SJCRH30 (cell line): Measurements from ENCODE around the gene RFC5. TPM values are rescaled to one million over a fixed set of nuclear protein-coding genes. Genes with fewer than 3 reads are reported as not detected.

Experiments used
- DNase-seq, 2 experiments: peaks; one replicate each; pipeline ENCODE4 v3.0.0-alpha.2; 2015 to 2020
- H3K27ac ChIP-seq: fragments of 250-450 bp; sonication (Bioruptor Pico); 2 replicates; pipeline ENCODE4 v1.5.1; 2020; ENCODE audit warnings: mild to moderate bottlenecking, moderate library complexity
- H3K27me3 ChIP-seq: fragments of 250-450 bp; sonication (Bioruptor Pico); 2 replicates; pipeline ENCODE4 v1.5.1; 2020; ENCODE audit warnings: mild to moderate bottlenecking, moderate library complexity
- H3K36me3 ChIP-seq: fragments of 250-450 bp; sonication (Bioruptor Pico); 2 replicates; pipeline ENCODE4 v1.5.1; 2020; ENCODE audit warnings: mild to moderate bottlenecking, moderate library complexity
- H3K4me1 ChIP-seq: fragments of 250-450 bp; sonication (Bioruptor Pico); 2 replicates; pipeline ENCODE4 v1.5.1; 2020; ENCODE audit warnings: mild to moderate bottlenecking, moderate library complexity
- H3K4me3 ChIP-seq: fragments of 250-450 bp; sonication (Bioruptor Pico); 2 replicates; pipeline ENCODE4 v1.5.1; 2020; ENCODE audit warnings: mild to moderate bottlenecking, moderate library complexity
- H3K9me3 ChIP-seq: fragments of 250-450 bp; sonication (Bioruptor Pico); replicated peaks from 2 replicates; pipeline ENCODE4 v1.5.1; 2020; ENCODE audit warnings: mild to moderate bottlenecking, moderate library complexity
- total RNA-seq: library from RNA; depleted of rRNA; stranded (reverse); fragments of >200 nt; shearing (Covaris generic); gene quantifications from 2 replicates; pipeline ENCODE4 v1.2.3, GENCODE V29; 2014

Gene RFC5
- total RNA-seq, 1 experiment from 2014 or later = 70.8 TPM

DNA sequence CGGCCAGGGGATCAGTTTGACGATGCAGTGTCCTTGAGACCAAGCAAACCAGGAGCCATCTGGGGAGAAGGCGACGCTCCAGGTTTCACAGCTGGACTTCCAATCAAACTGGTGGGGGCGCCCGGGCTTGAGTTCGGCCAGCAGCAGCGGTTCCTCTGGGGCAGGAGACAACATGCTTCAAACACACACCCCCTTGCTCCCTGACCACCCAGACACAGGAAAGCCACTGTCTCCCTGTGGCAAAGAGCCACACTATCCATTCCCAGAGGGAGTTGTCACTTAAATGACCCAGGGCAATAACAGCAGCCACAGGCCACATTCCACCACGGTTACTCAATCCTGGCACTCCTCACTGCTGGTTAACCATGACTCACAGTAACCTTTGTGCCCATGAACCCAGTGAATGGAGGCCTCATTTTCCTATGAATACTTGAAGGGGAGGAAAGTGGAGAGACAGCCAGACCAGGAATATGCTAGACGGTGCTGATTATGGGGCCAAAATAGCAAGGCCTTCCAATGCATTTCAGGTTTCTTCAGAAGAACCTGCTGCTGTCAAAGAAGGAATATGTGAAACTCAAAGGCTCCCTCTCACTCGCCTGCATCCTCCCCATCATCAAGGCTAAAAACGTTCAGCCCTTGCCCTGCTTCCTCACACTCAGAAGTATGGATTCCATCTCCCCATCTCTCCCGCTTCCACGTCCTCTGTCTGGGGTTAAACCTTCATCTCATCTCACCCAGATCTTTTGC is 36.0 kb downstream of the RFC5 start:
- Histone ChIP-seq H3K27me3 (no peaks in the 10 kb centered on the region), H3K27ac (peak overlapping the region; percentile 37), H3K4me1 (peaks cover 15% of the 10 kb centered on the region), H3K4me3 (no peak overlapping the region), H3K36me3 (peaks cover 21% of the 10 kb centered on the region), H3K9me3 (no peaks in the 10 kb centered on the region)
- peak; percentile 74 to 79 for DNase-seq

DNA sequence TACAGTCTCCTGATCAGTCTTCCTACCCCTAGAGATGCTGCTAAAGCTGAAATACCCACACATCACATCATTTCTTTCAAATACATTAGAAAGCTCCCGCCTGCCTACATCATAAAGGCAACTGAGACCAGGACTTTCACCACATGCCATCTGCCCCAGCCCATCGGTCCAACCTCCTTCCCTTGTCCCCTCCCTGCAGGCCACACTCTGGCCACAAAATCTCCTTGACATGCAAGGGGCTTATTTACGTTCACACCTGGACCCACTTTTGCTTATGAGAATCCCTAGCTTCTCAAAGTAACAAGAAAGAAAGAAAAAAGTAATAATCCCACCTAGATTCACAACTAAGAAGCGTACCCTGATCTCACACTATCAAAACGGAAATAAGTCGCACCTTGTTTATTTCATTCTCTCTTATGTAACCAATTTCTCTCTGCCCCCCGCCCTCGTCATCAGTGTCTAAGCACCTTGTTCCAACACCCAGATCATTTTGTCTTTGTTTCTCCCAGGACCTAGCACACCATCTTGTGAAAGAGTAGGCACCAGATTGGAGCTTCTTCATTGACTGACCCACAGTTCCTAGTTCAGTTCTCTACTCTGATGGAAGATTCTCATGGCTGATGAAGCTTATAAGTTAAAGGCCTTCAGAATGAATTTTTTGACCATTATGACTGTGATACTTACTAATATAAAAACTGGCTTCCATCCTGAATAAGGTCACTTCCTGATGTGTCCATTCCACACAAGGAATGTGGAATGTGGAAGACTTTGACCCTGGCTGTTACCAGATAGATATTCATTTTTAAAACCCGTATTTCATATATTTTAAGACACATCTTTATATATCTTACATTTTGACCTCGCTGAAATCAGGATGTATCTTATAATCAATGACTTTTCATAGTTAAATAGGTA is 36.8 kb downstream of the RFC5 start:
- peak overlapping the region; percentile 37 for H3K27ac ChIP-seq
- H3K4me1 ChIP-seq = peaks cover 15% of the 10 kb centered on the region

DNA sequence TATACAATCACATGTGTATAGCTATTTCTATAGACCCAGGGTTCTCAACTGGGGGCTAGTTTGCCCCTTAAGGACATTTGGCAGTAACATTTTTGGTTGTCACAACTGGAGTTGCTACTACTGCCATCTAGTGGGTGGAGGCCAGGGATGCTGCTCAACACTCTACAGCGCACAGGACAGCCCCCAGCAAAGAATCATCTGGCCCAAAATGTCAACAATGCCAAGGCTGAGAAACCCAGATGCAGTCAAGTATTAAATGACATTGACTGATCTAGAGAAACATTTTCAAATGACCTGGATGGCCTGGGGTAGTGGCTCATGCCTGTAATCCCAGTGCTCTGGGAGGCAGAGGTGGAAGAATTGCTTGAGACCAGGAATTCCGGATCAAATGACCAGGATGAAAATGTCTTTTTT is 38.6 kb downstream of the RFC5 start:
- Histone ChIP-seq H3K27me3 (no peaks in the 10 kb centered on the region), H3K27ac (no peak overlapping the region), H3K9me3 (no peaks in the 10 kb centered on the region), H3K4me3 (no peak overlapping the region), H3K4me1 (peaks cover 17% of the 10 kb centered on the region), H3K36me3 (peaks cover 12% of the 10 kb centered on the region)
- peak; percentile 62 to 77 for DNase-seq

More for the DNA sequence above, 36.8 kb downstream of the RFC5 start:
- no peaks in the 10 kb centered on the region for H3K27me3 ChIP-seq
- peaks cover 18% of the 10 kb centered on the region for H3K36me3 ChIP-seq
- H3K4me3 ChIP-seq = no peak overlapping the region
- no peak for DNase-seq
- H3K9me3 ChIP-seq = no peaks in the 10 kb centered on the region

- no peaks in the 10 kb centered on the region for H3K9me3 ChIP-seq
- no peak for DNase-seq
- H3K27ac ChIP-seq = no peak overlapping the region
- H3K36me3 ChIP-seq = peaks cover 11% of the 10 kb centered on the region
- H3K27me3 ChIP-seq = no peaks in the 10 kb centered on the region
- peaks cover 17% of the 10 kb centered on the region for H3K4me1 ChIP-seq
- H3K4me3 ChIP-seq = no peak overlapping the region
Observed at GRCh38 chr12:118055865-118056773, 39.6 kb downstream of the RFC5 start.

- Histone ChIP-seq H3K4me1 (peaks cover 2% of the 10 kb centered on the region; the same call in 1 of the 2 replicates), H3K9me3 (no peaks in the 10 kb centered on the region), H3K36me3 (no peaks in the 10 kb centered on the region), H3K27me3 (no peaks in the 10 kb centered on the region), H3K4me3 (no peak overlapping the region), H3K27ac (no peak overlapping the region)
- DNase-seq = no peak
Observed at GRCh38 chr12:118058227-118058626, 41.7 kb downstream of the RFC5 start.

GRCh38 chr12:118058881-118059280 is 42.4 kb downstream of the RFC5 start:
- Histone ChIP-seq H3K4me3 (no peak overlapping the region), H3K36me3 (no peaks in the 10 kb centered on the region), H3K27me3 (no peaks in the 10 kb centered on the region), H3K27ac (no peak overlapping the region), H3K4me1 (peaks cover 2% of the 10 kb centered on the region; the same call in 1 of the 2 replicates), H3K9me3 (no peaks in the 10 kb centered on the region)
- no peak for DNase-seq

DNA sequence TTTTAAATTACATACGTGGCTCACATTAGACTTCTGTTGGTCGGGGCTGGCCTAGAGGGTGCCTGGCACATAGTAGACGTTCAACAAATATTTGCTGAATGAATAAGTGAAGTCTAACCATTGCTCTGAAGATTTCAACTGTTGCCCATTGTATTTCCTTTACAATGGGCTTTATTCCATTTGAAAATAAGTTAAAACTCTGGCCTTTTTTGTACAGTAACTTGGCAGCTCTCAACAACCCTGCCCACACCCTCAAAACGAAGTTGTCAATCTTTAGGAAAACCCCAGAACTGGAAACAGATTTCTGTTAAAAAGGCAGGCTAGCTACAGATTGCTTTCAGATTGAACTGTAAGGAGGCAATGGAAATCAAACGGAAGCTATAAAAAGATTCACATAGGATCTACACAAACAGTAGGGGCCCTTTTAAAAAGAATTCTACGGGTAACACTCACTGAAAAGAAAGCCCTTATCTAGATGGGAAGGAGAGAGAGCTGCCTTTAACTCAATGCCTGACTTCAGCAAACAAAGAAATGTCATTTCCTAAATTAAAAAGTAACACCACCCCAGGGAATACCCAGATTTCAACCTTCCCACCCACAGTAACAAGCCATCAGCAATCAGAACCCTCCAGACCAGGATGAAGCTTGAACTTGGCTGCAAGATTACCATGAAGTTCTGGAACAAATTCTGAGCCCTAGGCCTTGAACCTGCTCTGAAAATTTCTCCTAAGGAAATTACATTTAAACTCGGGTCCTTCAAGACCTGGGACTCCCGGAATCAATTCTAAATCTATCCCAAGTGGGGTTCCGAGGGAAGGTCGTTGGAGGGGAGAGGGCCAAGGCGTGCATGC is 43.1 kb downstream of the RFC5 start:
- H3K27me3 ChIP-seq = no peaks in the 10 kb centered on the region
- no peaks in the 10 kb centered on the region for H3K9me3 ChIP-seq
- peaks cover 2% of the 10 kb centered on the region; the same call in 1 of the 2 replicates for H3K4me1 ChIP-seq
- peak overlapping the region; percentile 74 for H3K4me3 ChIP-seq
- no peaks in the 10 kb centered on the region for H3K36me3 ChIP-seq
- no peak for DNase-seq
- peak overlapping the region; percentile 65; the same call in 1 of the 2 replicates for H3K27ac ChIP-seq

DNA sequence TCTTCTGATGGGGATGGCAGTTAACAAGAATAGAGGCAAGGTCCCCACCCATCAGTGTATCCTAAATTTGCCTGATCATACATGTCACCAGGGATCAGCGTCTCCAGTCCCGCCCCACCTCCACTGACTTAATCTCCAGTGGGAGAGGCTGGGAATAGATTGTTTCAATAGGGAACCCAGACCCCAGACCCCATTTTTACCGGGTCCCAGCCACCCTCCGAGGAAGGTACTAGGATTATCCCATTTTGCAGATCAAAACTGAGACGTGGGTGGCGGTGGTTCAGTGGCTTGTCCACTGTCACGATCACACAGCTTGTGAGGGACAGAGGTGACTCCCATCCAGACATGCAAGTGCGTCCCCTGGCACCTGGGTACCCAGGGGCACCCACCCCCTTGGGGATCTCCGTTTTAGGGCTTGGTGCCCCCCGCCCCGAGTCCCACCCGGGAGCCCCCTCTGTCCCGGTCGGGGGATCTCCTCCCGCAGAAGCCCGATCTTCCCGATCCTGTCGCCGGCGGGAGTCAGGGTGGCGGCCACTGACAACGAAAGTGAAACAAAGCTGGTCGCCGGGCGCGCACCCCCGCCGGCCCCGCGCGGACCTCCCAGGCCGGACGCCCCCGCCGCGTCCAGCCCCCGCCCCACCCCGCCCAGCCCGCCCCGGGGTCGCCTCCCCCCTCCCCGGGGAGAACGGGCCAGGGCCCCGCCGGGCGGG is 44.0 kb downstream of the RFC5 start:
- H3K27me3 ChIP-seq = no peaks in the 10 kb centered on the region
- H3K4me1 ChIP-seq = peaks cover 2% of the 10 kb centered on the region; the same call in 1 of the 2 replicates
- H3K9me3 ChIP-seq = no peaks in the 10 kb centered on the region
- H3K36me3 ChIP-seq = no peaks in the 10 kb centered on the region
- peak; percentile 20 to 27 for DNase-seq
- peak overlapping the region; percentile 65 for H3K27ac ChIP-seq
- peak overlapping the region; percentile 74 for H3K4me3 ChIP-seq

DNA sequence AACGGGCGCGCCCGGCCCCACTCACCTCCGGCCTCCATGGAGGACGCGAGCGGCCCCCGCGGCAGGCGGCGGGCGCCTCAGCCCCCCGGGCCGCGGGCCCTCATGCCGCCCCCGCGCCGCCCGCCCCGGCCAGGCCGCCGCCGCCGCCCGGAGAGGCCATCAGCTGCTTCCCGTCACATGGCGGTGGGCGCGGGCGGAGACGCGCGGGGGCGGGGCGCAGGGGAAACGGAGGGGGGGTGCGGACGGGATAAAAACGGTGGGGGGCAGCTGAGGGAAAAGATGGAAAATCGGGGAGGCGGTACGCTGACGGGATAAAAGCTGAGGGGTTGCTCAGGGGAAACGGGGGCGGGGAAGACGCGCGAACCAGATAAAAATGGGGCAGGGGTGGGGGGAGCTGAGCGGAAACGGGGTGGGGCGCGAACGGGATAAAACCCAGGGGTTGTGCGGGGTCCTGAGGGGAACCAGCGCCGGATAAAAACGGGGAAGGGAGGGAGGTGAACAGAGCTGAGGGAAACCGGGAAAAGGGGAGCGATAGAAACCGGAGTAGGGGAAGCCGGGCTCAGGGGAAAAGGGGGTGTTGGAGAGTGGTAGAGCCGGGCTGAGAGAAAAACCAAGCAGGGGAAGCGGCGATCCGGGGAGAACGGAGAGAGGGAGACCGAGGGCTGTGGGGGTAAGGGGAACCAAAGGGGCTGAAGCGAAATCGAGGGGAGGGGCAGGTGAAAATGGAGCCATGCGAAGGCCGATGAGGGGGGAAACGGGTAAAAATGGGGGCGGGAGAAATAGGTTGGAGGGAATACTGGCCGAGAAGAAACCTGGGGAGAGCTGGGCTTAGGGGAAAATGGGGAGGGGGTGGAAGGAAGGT is 44.7 kb downstream of the RFC5 start, which contains the start of gene WSB2:
WSB2 (minus strand) TSS at position 169 of the 862 bp plus-strand sequence; CDS start at position 38, 131 bp downstream.
- DNase-seq = peak; percentile 71 to 78
- Histone ChIP-seq H3K4me3 (peak within 1 kb of the TSS; percentile 74), H3K36me3 (no peaks in the 10 kb centered on the region), H3K4me1 (peaks cover 2% of the 10 kb centered on the region; the same call in 1 of the 2 replicates), H3K9me3 (no peaks in the 10 kb centered on the region), H3K27me3 (no peaks in the 10 kb centered on the region), H3K27ac (peak within 1 kb of the TSS; percentile 91)

DNA sequence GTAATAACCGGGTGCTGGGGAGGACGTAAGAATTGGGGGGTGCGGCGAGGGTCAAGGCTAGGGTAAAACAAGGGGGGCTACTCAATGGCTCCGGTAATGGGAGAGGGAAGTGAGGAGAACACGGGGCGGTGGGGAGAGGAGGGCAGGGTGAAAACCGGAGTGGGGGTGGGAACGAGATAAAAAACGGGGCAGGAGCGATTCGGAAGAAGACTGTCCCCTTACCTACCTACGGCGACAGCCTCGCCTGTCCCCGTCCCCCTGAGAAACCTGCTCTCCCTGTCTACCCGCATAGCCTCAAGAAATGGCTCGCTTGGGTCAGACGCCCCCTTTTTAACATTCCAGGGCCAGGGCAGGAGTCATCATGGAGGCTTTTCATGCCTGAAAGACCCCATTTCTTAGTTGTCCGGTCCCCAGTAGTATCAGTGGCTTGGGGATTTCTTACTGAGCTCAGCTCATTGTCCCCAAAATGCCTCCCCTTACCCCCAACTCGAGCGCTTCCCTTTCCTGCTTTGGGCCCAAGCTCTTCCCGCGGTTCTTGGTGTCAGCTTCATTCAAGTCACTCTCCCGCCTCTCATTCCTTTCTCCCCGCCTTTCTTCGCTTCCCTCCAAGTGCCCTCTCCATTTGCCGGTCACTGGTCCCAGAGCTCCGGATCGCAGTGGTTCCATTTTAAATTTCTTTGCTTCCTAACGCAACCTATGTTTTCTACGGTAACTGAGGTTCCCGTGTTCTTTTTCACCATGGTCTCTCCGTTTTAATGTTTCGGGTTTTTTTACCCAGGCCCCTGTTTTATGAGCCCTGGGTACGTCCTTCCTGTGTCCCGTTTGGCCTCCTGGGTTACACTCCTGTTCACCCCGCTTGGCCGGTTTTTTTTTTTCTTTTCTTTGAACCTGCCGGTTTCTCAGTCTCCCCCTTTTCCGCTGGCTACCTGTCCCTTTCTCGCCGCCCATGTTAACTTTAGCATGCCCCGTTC is 45.7 kb downstream of the RFC5 start:
- peak; percentile 73 to 81 for DNase-seq
- Histone ChIP-seq H3K27ac (peak overlapping the region; percentile 91), H3K27me3 (no peaks in the 10 kb centered on the region), H3K4me1 (peaks cover 2% of the 10 kb centered on the region; the same call in 1 of the 2 replicates), H3K9me3 (no peaks in the 10 kb centered on the region), H3K36me3 (no peaks in the 10 kb centered on the region), H3K4me3 (peak overlapping the region; percentile 74)
